Measurements from ENCODE around the gene PLCB2. TPM values are rescaled to one million over a fixed set of nuclear protein-coding genes. Genes with fewer than 3 reads are reported as not detected.

Gene PLCB2
- total RNA-seq, 1 donor from 2014 or later: 2.6 TPM

DNA sequence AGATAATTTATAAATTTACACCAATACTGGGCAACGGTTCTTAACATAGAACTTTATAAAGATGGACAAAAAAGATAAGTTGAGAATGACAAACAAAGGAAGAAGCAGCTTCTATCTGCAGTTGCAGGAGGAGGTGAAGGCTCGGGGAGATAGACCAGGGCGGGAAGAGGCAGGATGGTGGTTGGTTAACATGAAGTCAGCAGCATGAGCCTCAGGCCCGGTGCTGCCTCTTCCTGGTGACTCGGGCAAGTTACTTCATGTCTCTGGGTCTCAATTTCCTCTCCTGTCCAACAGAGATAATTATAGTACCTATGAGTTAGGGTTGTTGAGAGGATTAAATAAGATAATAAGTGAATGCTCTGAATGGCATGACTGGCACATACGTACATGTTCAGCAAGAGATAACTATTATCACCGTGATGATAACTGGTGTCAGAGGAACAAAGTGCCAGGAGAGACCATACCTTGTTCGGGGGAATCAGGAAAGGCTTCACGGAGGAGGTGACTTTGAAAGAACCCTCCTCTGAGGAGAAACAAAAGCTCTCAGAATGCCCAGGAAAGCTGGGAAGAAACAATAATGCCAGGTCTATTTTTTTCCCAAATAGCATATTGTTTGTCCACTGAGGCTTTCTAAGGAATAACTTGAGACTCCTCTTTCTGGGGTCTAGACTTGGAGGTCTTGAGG lies 64.5 kb downstream of the PLCB2 start:
- Mint-ChIP-seq H3K9me3 (ENCODE audit: unreplicated experiment) (peaks cover 2% of the 10 kb centered on the region), H3K36me3 (ENCODE audit: unreplicated experiment) (no peaks in the 10 kb centered on the region), H3K27ac (ENCODE audit: unreplicated experiment) (no peak overlapping the region), H3K27me3 (ENCODE audit: unreplicated experiment) (peaks cover 3% of the 10 kb centered on the region), H3K4me3 (ENCODE audit: unreplicated experiment) (no peak overlapping the region), H3K4me1 (ENCODE audit: low read depth, unreplicated experiment) (peaks cover 5% of the 10 kb centered on the region)
- DNase-seq: no peak
- TF ChIP-seq CTCF (IDR thresholded peaks at IDR 0.05; ENCODE audit: partially characterized antibody, unreplicated experiment): no peak

DNA sequence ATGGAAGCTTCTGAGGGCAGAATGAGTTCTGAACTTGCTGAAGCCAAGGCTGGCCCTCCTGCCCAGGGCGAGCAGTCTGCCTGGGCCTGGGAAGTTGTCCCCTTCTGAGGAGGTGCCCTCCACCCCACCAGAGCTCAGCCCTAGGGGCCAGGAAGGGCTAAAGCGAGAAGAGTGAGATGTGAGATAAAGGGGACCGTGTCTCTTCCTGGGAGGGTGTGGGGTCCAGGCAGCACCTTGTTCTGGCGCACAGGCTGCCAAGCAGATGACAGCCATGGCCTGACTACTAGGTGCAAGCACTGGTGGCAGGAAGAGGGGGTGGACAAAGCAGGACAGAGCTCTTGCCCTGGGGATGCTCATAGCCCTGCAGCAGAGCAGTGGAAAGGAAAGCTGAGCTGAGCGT lies 65.1 kb downstream of the PLCB2 start:
- Mint-ChIP-seq H3K9me3 (ENCODE audit: unreplicated experiment) (peaks cover 2% of the 10 kb centered on the region), H3K36me3 (ENCODE audit: unreplicated experiment) (no peaks in the 10 kb centered on the region), H3K4me1 (ENCODE audit: low read depth, unreplicated experiment) (peaks cover 5% of the 10 kb centered on the region), H3K27me3 (ENCODE audit: unreplicated experiment) (peaks cover 6% of the 10 kb centered on the region), H3K27ac (ENCODE audit: unreplicated experiment) (no peak overlapping the region), H3K4me3 (ENCODE audit: unreplicated experiment) (no peak overlapping the region)
- TF ChIP-seq CTCF (IDR thresholded peaks at IDR 0.05; ENCODE audit: partially characterized antibody, unreplicated experiment): no peak
- no peak for DNase-seq

DNA sequence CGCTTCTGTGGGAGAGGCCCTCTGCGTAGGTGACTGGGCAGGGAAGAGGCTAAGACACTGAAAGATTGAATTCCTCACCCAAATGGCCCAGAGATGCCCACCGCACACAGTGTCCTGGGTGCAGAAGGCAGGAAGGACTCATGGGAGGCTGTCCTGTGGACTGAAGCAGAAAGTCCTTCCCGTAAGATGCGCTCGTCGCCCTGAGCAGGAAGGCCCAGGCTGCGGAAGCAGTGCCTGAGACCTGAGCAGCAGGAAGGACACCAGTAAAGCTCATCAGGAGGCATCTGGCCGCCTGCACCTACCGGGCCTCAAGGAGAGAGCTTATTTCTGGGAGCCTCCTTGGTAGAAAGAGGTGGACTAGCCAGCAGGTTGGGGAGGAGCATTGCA lies 65.5 kb downstream of the PLCB2 start:
- Mint-ChIP-seq H3K27ac (ENCODE audit: unreplicated experiment) (no peak overlapping the region), H3K4me1 (ENCODE audit: low read depth, unreplicated experiment) (peaks cover 5% of the 10 kb centered on the region), H3K36me3 (ENCODE audit: unreplicated experiment) (no peaks in the 10 kb centered on the region), H3K27me3 (ENCODE audit: unreplicated experiment) (peaks cover 6% of the 10 kb centered on the region), H3K9me3 (ENCODE audit: unreplicated experiment) (peaks cover 2% of the 10 kb centered on the region), H3K4me3 (ENCODE audit: unreplicated experiment) (no peak overlapping the region)
- DNase-seq: no peak
- no peak for TF ChIP-seq CTCF (IDR thresholded peaks at IDR 0.05; ENCODE audit: partially characterized antibody, unreplicated experiment)

DNA sequence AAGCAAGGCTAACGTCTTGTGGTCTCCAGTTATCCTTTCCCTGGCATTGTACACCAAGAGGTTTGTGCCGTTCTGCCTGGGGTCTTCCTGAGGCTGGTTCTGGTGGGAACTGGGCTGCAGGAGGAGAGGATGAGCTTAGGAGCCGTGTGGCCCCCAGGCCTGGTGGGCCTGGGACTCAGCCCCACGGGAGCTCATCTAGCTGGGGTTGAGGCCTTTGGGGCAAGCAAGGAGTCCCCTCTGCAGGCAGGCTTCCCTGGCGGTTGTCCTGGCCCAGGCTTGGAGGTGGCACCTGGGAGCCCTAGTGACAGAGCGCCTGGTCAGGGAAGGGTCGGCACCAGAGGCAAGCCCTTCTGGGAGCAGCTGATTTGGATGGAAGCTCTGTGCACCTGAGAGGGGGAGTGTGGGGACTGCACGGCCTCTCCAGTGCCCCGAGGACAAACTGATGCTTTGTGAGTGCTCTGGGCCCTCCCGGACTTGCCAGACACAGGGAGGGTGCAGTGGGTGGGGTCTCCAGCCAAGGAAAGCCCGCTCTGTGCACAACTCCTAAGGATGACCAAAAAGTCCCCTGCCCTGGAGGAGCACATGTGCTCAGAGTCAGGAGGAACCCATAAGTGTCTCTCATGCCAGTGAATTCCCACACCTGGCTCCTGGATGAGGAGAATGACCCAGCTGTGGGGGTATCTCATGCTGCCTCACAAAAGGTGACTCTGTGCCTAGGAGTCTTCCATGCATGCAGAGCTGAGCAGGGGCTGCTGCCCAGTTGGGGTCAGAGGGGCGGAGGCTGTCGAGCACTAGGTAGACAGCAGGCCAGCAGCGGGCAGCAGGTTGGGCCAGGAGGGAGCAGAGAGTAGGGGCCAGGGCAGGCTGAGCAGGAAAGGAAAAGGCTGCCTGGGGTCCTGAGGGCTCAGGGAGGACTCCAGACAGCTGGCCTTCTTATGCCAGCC lies 66.2 kb downstream of the PLCB2 start:
- TF ChIP-seq CTCF (IDR thresholded peaks at IDR 0.05; ENCODE audit: partially characterized antibody, unreplicated experiment): no peak
- Mint-ChIP-seq H3K9me3 (ENCODE audit: unreplicated experiment) (peaks cover 2% of the 10 kb centered on the region), H3K4me1 (ENCODE audit: low read depth, unreplicated experiment) (peaks cover 5% of the 10 kb centered on the region), H3K4me3 (ENCODE audit: unreplicated experiment) (no peak overlapping the region), H3K27ac (ENCODE audit: unreplicated experiment) (no peak overlapping the region), H3K36me3 (ENCODE audit: unreplicated experiment) (no peaks in the 10 kb centered on the region), H3K27me3 (ENCODE audit: unreplicated experiment) (peaks cover 6% of the 10 kb centered on the region)
- no peak for DNase-seq
